Left cardiac atrium (tissue), 4 donors: ENCODE measurements around the gene PIGV. TPM values are rescaled to one million over a fixed set of nuclear protein-coding genes. Genes with fewer than 3 reads are reported as not detected.

Experiments used
- ATAC-seq, 2 donors: fragments of 200-7000 bp; cut with Tn5 transposase; one replicate each; pipeline ENCODE4 v1.9.1; 2020; ENCODE audit warnings: mild to moderate bottlenecking in 2 of 2, moderate library complexity in 2 of 2
- DNase-seq: peaks from one replicate; pipeline ENCODE4 v3.0.0-alpha.2; 2020
- intact Hi-C, 2 donors: fragments of 100-400 bp; cut with DNase I; formaldehyde crosslinking; loops; one replicate each; pipeline versions ENCODE4 v1.14.1 to v1.15.1; 2022 to 2023
- total RNA-seq, 2 donors: library from RNA; stranded (reverse); fragmentation: NEBNext Ultra II Directional; extraction: Animal tissue kit (Norgen Biotek cat#: 25700); gene quantifications; one replicate each; pipeline ENCODE4 v1.2.1, GENCODE V29; 2021
- donor health status: DM: no; HTN: yes; CAD: no.
- donor health status: DM: no; HTN: yes; CAD: no; lungs with severe emphysema.
- donor health status: DM: yes; HTN: yes; CAD: no.
- donor health status: Dilated cardiomyopathy.

Gene PIGV
- total RNA-seq, 2 donors from 2014 or later: 6.1 to 6.7 TPM

DNA sequence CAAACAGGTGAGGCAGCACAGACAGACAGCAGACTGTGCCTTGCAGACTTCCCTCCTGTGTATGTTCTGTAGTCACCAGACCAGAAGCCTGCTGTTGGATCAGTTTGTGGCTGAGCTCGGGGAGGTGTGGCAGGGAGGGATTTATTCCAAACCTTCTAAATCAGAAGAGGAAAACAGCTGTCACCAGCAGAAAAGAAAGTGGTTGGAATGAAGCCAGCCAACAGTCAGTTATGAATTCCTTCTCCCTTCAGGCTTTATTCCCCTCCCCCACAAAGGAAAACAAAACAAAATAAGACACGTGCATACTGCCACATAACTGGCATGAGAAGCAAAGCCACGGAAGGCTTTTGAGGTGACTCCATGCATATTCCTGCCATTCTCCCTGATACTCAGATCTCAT is 19.0 kb upstream of the PIGV start:
- DNase-seq (no peak), ATAC-seq (no peak)
- intact Hi-C loops: loop anchor here in 1 of 2 donors (5.0 kb wide), 1 partner anchor 36 kb away; no protein-coding TSS in a partner anchor

DNA sequence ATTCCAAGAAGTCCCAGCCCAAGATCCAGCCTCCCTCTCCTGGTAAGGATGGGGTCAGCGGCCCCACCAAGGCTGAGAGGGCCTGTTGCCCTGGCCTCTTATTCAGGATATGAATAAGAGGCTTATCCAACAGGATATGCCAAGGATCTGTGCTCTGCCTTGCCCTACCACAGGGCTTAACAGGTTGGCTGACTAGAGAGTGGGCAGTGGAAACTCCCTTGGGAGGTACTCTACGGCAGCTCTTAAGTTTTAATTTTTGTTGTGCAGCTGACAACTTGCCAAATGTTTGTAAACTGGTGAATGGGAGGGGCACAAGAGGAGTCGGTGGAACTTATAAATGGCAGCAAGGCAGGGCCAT is 16.5 kb upstream of the PIGV start:
- intact Hi-C loops: no loop called here
- peak; percentile 13 to 35 for ATAC-seq
- no peak for DNase-seq

GRCh38 chr1:26771643-26772321 is 16.0 kb upstream of the PIGV start:
- ATAC-seq: peak; percentile 67 to 93
- peak; percentile 55 for DNase-seq
- intact Hi-C loops: no loop called here

DNA sequence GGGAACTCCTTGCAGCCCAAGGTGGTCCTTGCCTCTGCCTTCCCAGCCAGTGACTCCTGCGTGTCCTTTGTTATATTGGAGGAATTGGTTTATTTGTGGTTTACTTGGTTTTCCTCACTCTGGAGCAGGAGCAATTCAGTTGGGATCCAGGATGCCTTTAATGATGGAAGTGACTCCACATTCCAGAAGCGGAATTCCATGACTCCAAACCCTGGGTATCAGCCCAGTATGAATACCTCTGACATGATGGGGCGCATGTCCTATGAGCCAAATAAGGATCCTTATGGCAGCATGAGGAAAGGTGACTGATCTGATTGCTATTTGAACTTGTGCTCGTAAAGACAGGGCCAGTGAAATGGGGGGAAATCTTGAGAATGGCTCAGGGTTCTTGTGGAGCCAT is 15.1 kb upstream of the PIGV start:
- peak in 1 of 2 donors; percentile 5 for ATAC-seq
- intact Hi-C loops: no loop called here
- no peak for DNase-seq

DNA sequence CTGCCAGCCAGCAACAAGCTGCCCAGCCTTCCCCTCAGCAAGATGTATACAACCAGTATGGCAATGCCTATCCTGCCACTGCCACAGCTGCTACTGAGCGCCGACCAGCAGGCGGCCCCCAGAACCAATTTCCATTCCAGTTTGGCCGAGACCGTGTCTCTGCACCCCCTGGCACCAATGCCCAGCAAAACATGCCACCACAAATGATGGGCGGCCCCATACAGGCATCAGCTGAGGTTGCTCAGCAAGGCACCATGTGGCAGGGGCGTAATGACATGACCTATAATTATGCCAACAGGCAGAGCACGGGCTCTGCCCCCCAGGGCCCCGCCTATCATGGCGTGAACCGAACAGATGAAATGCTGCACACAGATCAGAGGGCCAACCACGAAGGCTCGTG is 13.3 kb upstream of the PIGV start:
- intact Hi-C loops: no loop called here
- ATAC-seq: no peak

GRCh38 chr1:26775666-26776065 is 12.1 kb upstream of the PIGV start:
- intact Hi-C loops: no loop called here
- DNase-seq: no peak
- no peak for ATAC-seq

More for the DNA sequence above, 13.3 kb upstream of the PIGV start:
- DNase-seq: no peak

- ATAC-seq (no peak), DNase-seq (no peak)
- intact Hi-C loops: no loop called here
These were observed 8.6 kb upstream of the PIGV start for GRCh38 chr1:26779098-26779668.

- ATAC-seq (no peak), DNase-seq (no peak)
- intact Hi-C loops: loop anchor here in 1 of 2 donors (10.0 kb wide), 1 partner anchor 276 kb away; no protein-coding TSS in a partner anchor
These were observed 7.3 kb upstream of the PIGV start for GRCh38 chr1:26780344-26780957.

DNA sequence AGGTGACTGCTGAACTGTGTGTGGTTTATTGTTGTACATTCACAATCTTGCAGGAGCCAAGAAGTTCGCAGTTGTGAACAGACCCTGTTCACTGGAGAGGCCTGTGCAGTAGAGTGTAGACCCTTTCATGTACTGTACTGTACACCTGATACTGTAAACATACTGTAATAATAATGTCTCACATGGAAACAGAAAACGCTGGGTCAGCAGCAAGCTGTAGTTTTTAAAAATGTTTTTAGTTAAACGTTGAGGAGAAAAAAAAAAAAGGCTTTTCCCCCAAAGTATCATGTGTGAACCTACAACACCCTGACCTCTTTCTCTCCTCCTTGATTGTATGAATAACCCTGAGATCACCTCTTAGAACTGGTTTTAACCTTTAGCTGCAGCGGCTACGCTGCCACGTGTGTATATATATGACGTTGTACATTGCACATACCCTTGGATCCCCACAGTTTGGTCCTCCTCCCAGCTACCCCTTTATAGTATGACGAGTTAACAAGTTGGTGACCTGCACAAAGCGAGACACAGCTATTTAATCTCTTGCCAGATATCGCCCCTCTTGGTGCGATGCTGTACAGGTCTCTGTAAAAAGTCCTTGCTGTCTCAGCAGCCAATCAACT is 6.4 kb upstream of the PIGV start:
- intact Hi-C loops: loop anchor here in 1 of 2 donors (10.0 kb wide), 1 partner anchor 277 kb away; no protein-coding TSS in a partner anchor
- ATAC-seq (no peak), DNase-seq (no peak)

DNA sequence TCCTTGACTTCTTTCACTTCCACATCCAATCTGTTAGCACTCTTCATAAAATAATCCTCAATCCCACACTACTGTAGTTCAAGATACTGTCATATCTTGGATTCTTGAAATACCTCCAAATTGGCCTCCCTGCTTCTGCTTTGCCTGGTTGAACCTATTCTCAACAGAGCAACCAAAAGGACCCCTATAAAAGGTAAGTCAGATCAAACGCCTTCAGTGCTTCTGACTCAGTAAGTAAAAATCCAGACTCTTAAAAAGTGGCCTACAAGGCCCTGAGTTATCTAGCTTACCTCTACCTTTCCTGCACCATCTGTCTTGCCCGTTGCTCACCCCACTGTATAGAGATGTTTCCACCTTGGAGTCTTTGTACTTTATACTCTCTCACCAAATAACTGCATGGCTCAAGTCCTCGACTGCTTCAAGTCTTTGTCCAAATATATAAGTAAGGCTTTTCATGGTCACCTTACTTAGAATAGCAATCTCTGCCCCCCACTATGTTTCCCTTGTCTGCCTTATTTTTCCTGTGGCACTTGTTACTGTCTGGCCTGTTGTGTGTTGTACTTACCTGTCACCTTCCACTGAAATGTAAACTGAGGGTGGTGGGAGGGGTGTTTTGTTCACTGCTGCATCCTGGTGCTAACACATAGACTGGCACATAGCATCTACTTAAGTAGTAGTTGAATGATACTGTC is 5.1 kb upstream of the PIGV start:
- no peak for ATAC-seq
- intact Hi-C loops: loop anchor here in 1 of 2 donors (10.0 kb wide), 1 partner anchor 278 kb away; no protein-coding TSS in a partner anchor

GRCh38 chr1:26783646-26784022 is 4.1 kb upstream of the PIGV start:
- ATAC-seq: no peak
- DNase-seq: no peak
- intact Hi-C loops: loop anchor here in 1 of 2 donors (10.0 kb wide), 1 partner anchor 279 kb away; no protein-coding TSS in a partner anchor

More for the DNA sequence above, 5.1 kb upstream of the PIGV start:
- DNase-seq: no peak

GRCh38 chr1:26784023-26784871 is 3.5 kb upstream of the PIGV start:
- intact Hi-C loops: loop anchor here in 1 of 2 donors (10.0 kb wide), 1 partner anchor 279 kb away; no protein-coding TSS in a partner anchor
- peak; percentile 5 to 25 for ATAC-seq
- peak; percentile 65 for DNase-seq

DNA sequence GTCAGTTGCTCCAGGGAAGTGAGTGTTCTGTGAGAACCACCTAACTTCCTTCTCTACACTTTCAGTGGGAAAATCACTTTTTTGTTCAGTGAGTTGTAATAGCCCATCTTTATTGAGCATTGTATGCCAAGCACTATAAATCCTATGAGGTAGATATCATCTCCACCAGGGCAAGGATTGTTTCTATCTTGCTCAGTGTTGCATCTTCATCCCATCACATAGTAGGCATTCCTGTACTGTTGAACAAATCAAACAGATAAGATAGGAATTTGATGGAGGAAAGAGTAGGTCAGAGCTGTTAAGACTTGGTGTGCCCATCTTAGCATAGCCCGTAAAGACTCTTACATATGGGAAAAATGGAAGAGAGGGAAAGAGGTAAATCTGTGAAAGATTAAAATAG is 2.9 kb upstream of the PIGV start:
- intact Hi-C loops: loop anchor here (5.0 to 10.0 kb wide), 3 partner anchors 33 to 280 kb away; partner anchors contain the start of gene ARID1A (in 1 of the 2)
- ATAC-seq (no peak), DNase-seq (no peak)

DNA sequence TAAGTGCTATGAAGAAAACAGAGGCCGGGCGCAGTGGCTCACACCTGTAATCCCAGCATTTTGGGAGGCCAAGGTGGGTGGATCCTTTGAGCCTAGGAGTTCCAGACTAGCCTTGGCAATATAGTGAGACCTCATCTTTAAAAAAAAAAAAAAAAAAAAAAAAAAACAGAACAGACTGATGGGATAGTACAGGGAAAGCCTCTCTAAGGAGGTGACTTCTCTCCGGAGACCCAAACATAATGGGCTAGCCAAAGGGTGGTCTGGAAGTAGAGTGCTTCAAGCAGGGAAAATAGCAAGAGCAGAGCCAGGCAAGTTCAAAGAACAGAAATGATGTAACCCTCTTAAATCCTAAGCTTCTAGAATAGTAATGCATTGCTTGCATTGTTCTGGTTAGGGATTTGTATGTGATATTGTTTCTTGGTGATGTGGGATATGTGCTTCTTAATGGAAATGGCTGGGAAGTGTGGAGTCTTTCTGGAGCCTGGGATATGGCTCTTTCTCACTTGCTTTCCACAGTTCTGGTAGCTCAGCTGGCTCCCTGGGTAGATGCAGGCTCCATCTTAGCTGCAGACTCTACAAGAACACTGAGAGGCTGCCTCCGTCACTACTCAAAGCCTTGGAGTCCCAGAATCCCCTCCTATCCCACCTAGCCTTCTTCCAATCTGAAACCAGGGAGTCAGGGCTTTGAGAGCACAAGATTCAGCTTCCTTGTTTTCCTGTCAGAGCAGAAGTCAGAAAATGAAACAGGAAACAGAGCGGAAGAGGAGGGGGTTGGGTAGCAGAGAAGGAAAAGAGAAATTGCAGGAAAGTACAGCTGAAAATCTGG is 1.9 kb upstream of the PIGV start:
- no peak for ATAC-seq
- DNase-seq: no peak
- intact Hi-C loops: loop anchor here (5.0 to 10.0 kb wide), 3 partner anchors 34 to 281 kb away; partner anchors contain the start of gene ARID1A (in 1 of the 2)

- DNase-seq: peak; percentile 75
- intact Hi-C loops: loop anchor here (5.0 to 10.0 kb wide), 3 partner anchors 34 to 282 kb away; partner anchors contain the start of gene ARID1A (in 1 of the 2)
- peak; percentile 50 to 69 for ATAC-seq
These were observed 1.0 kb upstream of the PIGV start for GRCh38 chr1:26786437-26787380.

- no peak for DNase-seq
- intact Hi-C loops: loop anchor here (5.0 to 10.0 kb wide), 3 partner anchors 35 to 283 kb away; partner anchors contain the start of gene ARID1A (in 1 of the 2)
- ATAC-seq: peak; percentile 10 to 20
These were observed 407 bp upstream of the PIGV start for GRCh38 chr1:26787381-26787705.
